ENCODE data around the gene C9orf43.
"Not testable (repeated sequence)": the region's sequence is repeated elsewhere in the genome, so short reads cannot be mapped to it uniquely, and the experiment has no call there.

C9orf43 gene

GRCh38 chr9:113406353-113406752 is 4.2 kb upstream of the C9orf43 start:
- not testable (repeated sequence) for DNase-seq
- intact Hi-C loops (cut with DNase I) = loop anchor here (10.0 kb wide), 2 partner anchors 252 to 352 kb away; partner anchors contain the start of genes SLC31A2 and ZFP37

DNA sequence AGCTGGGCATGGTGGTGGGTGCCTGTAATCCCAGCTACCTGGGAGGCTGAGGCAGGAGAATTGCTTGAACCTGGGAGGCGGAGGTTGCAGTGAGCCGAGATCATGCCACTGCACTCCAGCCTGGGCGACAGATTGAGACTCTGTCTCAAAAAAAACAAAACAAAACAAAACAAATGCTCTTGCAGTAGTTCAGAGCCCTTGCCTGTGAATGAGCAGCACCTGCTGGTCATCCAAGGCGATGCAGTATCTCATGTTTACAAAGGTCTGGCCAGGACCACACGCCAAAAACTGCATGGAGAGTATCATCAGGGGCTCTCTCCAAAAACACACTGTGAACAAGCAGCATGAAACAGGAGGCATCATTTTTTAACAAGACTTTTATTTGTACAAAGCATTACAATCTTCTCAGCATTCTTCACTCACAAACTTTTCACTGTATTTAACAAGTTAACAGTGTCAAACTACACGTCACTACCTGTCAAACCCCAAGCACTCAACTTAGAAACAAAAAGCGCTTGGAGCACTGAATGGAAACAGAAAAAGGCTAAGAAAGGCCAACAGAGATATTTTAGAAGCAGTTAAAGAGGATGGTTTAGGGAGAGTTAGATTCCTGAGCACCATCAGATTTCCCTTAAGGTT is 3.6 kb upstream of the C9orf43 start:
- intact Hi-C loops (cut with DNase I) = loop anchor here (10.0 kb wide), 2 partner anchors 252 to 352 kb away; partner anchors contain the start of genes SLC31A2 and ZFP37
- DNase-seq = peak in 38 of 42 donors; percentile 26 to 83 (median 58)

DNA sequence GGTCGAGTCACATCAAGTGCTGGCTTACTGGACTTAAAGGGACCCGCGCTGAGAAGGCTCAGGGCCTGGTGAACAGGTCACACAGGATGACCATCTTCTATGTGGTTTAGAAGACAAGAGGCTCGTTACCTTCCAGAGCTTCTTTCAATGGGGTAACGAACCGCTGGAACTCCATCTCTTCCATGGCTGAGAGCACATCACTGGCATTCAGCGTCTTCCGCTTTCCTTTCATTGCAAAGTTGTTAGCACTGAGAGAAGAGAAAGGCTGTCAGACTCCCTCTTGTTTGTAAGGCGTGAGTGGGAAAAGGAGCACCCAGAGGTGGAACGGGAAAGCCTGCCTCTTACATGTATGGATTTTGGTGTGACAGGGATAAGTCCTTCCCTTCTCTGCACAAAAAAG is 1.1 kb upstream of the C9orf43 start:
- intact Hi-C loops (cut with DNase I) = loop anchor here (10.0 kb wide), 2 partner anchors 255 to 355 kb away; partner anchors contain the start of genes SLC31A2 and ZFP37
- no peak for DNase-seq

- intact Hi-C loops (cut with DNase I) = loop anchor here (1.0 to 10.0 kb wide), 4 partner anchors 9 to 355 kb away; partner anchors contain the start of genes ALAD, FKBP15, SLC31A1 and SLC31A2
- no peak for DNase-seq
Observed at GRCh38 chr9:113409883-113410206, 702 bp upstream of the C9orf43 start.

DNA sequence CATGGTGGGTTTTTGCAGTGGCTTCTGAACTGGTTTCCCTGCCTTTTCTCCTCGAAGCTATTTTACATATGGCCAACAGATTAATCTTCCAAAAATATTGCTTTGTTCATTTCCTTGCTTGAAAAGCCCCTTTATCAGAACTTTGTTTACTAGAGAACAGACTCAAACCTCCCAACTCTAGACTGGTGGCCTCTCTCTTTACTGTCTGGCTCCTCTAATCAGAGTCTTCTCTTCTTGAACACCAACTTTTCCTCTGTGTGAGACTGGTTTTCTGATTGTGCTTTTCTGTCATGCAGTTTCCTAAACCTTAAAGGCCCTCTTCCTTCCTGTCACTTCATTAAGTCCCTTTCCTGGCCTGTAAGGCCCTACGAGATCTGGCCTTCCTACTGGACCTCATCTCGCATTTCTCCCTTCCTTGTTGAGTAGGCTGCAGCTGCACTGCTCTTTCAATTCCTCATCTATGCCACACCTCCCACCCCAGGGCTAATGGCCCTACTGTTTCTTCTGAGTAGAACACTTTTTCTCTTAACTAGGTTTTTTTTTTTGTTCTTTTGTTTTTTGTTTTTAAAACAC is 5.7 kb downstream of the C9orf43 start:
- peak in 3 of 42 donors; percentile 6 to 24 (median 24) for DNase-seq
- intact Hi-C loops (cut with DNase I) = no loop called here

DNA sequence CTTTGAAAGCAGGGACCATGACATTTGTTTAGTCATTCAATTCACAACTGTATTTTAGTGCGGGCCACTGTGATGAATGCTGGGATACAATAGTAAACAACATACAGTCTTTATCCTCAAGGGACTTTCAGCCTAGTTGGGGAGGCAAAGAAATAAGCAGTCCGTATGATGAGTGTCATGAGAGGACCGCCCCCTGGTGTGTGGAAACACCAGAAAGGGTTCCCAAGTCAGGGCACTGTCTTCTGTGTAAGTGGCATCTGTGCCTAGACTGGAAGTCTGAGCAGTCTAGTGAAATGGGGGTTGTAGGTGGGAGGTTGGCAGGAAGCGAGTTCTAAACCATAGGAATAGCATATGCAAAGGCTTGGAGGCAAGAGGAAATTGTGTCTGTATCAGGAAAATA is 6.8 kb downstream of the C9orf43 start:
- DNase-seq = no peak
- intact Hi-C loops (cut with DNase I) = no loop called here

- DNase-seq = no peak
- intact Hi-C loops (cut with DNase I) = no loop called here
Observed at GRCh38 chr9:113421726-113422125, 11.2 kb downstream of the C9orf43 start.

- intact Hi-C loops (cut with DNase I) = no loop called here
- no peak for DNase-seq
Observed at GRCh38 chr9:113425072-113425471, 14.5 kb downstream of the C9orf43 start.

DNA sequence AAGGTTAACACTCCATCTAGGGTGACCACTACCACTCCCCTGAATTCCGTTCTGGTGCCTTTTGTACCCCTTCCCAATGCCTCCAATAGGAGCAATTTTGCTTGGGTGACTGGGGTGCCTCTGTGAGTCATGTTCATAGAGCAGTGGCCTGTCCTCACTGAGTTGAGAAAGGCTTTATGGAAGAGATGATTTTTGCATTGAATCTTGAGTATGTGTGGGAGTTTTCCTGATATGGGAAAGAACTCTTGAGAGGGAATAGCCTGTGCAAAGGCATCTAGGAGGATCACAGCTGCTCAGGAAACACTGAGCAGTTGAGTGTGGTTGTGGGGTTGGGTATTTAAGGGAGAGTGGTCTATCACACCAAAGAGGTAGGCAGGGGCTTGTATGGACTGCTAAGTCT is 16.2 kb downstream of the C9orf43 start:
- intact Hi-C loops (cut with DNase I) = no loop called here
- no peak for DNase-seq

- intact Hi-C loops (cut with DNase I) = no loop called here
- DNase-seq = no peak
Observed at GRCh38 chr9:113427629-113428028, 17.1 kb downstream of the C9orf43 start.

DNA sequence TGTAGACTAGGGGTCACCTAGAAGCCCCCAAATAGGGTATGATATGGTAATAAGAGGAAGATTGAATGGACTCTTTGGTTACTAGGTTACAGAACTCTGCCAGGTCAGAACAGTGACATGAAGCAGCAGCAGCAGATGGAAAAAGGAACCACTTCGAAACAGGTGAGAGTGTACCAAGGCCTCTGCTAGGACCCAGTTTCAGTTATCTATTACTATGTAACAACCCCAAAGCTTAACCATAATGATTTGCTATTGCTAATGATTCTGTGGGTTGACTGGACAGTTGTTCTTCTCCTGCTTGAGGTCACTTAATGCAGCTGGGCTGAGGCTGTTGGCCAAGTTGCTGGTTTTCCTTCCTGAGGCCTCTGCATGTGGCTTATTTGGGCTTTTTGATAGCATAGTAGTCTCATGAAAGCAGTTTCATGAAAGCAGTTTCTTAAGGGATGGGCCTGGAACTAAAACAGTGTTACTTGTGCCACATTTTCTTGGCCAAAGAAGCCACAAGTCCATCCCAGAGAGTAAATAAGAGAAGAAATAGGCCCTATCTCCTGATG is 17.6 kb downstream of the C9orf43 start:
- intact Hi-C loops (cut with DNase I) = no loop called here
- no peak for DNase-seq

DNA sequence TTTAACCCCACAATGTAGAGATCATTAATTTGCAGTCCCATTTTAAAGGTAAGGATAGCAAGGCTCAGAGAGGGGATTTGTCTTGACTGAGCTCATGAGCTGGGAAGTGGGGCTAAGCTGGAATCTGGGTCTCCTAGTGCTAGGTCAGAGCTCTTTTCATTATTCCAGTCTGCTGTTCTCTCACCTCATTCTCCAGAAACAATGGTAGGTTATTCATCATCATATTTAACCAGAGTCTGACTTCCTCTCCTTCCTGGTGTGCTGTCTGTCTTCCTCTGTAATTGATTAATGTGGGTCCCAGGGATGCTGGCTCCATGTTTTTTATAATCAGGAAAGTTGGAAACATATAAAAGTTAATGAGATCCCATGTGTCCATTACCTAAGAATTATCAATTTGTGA is 20.6 kb downstream of the C9orf43 start:
- no peak for DNase-seq
- intact Hi-C loops (cut with DNase I) = no loop called here

DNA sequence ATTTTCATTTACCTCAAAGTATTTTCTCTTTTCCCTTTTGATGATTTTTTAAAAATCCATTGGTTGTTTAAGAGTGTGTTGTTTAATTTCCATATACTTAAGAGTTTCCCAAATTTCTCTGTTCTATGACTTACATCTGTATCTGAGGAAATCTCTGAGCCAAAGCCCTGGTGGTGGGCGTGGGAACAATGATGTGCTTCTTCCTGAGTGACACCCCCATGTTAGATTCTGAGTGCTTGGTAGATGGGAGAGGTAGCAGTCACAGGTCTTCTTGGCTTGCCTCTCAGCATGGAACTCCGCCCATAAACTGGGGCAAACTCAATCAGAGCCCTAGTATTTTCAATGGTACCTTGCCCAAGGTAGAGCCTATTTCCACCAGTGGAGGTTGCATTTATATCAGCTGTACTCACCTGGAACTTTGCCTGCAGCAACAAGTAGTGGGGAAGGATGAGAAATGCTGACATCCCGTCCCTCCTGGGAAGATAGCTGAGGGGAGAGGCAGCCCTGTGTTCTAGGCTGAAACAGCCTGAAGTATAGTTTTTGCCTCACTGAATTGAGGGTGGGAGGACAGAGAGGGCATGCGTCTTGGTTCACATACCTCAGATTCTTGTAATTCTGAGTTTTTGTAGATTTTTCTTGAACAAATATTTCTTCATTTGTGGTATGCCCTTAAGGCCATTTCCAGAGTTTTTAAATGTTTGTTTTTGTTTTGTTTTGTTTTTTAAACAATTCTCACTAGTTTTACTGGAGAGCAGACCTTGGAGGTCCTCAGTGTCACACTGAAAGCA is 26.4 kb downstream of the C9orf43 start:
- intact Hi-C loops (cut with DNase I) = no loop called here
- DNase-seq = peak in 22 of 42 donors; percentile 14 to 73 (median 30)

- intact Hi-C loops (cut with DNase I); DNase-seq: not testable (repeated sequence)
Observed at GRCh38 chr9:113437716-113438115, 27.2 kb downstream of the C9orf43 start.

DNA sequence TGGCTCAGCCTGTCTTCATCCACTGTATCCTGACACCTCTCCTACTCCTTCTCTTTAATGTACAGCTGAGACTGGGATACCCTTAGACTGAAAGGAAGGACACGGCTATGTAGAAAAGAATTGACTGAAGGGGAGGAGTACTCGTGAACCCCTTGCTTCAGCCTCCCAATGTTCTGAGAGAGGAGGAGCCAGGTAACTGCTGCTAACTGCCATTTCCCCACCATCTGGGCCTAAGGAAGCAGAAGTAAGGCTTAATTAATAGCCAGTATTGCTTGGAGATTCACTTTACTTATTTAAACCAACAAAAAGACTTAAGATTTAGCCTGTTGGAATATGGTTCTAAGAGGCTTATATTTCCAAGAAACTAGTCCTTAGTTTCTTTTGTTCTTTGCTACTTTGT is 34.2 kb downstream of the C9orf43 start:
- DNase-seq = no peak
- intact Hi-C loops (cut with DNase I) = loop anchor here (5.0 kb wide), 2 partner anchors 143 to 213 kb away; no protein-coding TSS in a partner anchor

- peak in 4 of 42 donors; percentile 15 to 41 (median 21) for DNase-seq
- intact Hi-C loops (cut with DNase I) = loop anchor here (5.0 kb wide), 2 partner anchors 141 to 211 kb away; no protein-coding TSS in a partner anchor
Observed at GRCh38 chr9:113446323-113446740, 35.8 kb downstream of the C9orf43 start.

GRCh38 chr9:113449376-113449775 is 38.8 kb downstream of the C9orf43 start:
- intact Hi-C loops (cut with DNase I) = loop anchor here (5.0 kb wide), 2 partner anchors 138 to 208 kb away; no protein-coding TSS in a partner anchor
- no peak for DNase-seq

DNA sequence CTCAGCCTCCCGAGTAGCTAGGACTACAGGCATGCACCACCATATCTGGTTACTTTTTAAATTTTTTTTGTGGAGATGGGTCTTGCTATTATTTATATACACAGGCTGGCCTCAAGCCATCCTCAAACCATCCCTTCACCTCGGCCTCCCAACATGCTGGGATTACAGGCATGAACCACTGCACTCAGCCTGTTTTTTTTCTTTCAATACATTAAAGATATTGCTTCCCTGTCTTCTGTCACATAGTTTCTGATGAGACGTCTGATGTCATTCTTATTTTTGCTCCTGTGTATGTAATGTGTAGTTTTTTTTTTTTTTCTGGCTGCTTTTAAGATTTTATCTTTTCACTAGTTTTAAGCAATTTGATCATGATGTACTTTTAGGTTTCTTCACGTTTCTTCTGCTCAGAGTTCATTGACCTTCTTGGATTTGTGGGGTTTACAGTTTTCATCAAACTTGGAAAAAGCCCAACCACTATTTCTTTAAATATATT is 41.6 kb downstream of the C9orf43 start:
- intact Hi-C loops (cut with DNase I) = no loop called here

More for the DNA sequence above, 41.6 kb downstream of the C9orf43 start:
- DNase-seq = no peak

All from head of caudate nucleus (tissue), 42 donors.